Subcutaneous adipose tissue (tissue), 4 donors: ENCODE results near the gene HIF1A. TPM values are rescaled to one million over a fixed set of nuclear protein-coding genes. Genes with fewer than 3 reads are reported as not detected.

ENCODE experiments used
- CTCF ChIP-seq: fragments of 450-650 bp; IDR thresholded peaks from one replicate; pipeline ENCODE4 v1.5.1; 2016; ENCODE audit warnings: low read depth, mild to moderate bottlenecking, control low read depth, antibody characterized with exemption, moderate library complexity
- total RNA-seq, 4 donors: library from RNA; depleted of rRNA; stranded (reverse); fragments of >200 nt; gene quantifications; one replicate each; pipeline ENCODE4 v1.1.0, GENCODE V29; 2016

Gene HIF1A
- 100 to 1,000 TPM in 2 of 4 donors, 10 to 100 TPM in 2; 53.1 to 253 (median 98.6) TPM for total RNA-seq

- no peak for TF ChIP-seq CTCF
Observed at GRCh38 chr14:61694830-61695694, at the start of gene HIF1A. Gene HIF1A (plus strand): TSS chr14:61695513. CDS start chr14:61695805, 292 bp downstream.

GRCh38 chr14:61646366-61647116 is 48.8 kb upstream of the HIF1A start:
- no peak for TF ChIP-seq CTCF

GRCh38 chr14:61647704-61648103 is 47.6 kb upstream of the HIF1A start:
- TF ChIP-seq CTCF, result no peak

GRCh38 chr14:61648377-61648776 is 46.9 kb upstream of the HIF1A start:
- no peak for TF ChIP-seq CTCF

- no peak for TF ChIP-seq CTCF
Observed at GRCh38 chr14:61649283-61649682, 46.0 kb upstream of the HIF1A start.

GRCh38 chr14:61651355-61651754 is 44.0 kb upstream of the HIF1A start:
- TF ChIP-seq CTCF, result no peak
